Endothelial cell of umbilical vein (primary cell): ENCODE data around the gene RNLS. TPM values are rescaled to one million over a fixed set of nuclear protein-coding genes. Genes with fewer than 3 reads are reported as not detected.

Experiments
- BruUV-seq: library from RNA; stranded (reverse); fragments of 400-500 nt; replicated peaks from 2 replicates; lab custom pipeline; 2021; lab: Mats Ljungman, UMichigan
- CTCF ChIA-PET: fragments of 300-600, 350-600 bp; sonication (Branson Sonifier 250); formaldehyde crosslinking; loops from one replicate; lab custom pipeline; 2021; ENCODE audit warnings: antibody characterized with exemption, inconsistent platforms; lab: Charles Lee
- POLR2A ChIA-PET: fragments of 300-600, 350-600 bp; sonication (Branson Sonifier 250); formaldehyde crosslinking; loops from one replicate; lab custom pipeline; 2021; ENCODE audit warnings: antibody characterized with exemption, inconsistent platforms; lab: Charles Lee
- DNase-seq: peaks from one replicate; pipeline ENCODE4 v3.0.0-alpha.2; 2011; ENCODE audit warnings: low read depth, low spot score
- FAIRE-seq: peaks from 2 replicates; lab custom pipeline; 2011; peaks lifted over from hg19 to GRCh38; lab: Jason Lieb, UNC
- H2AFZ ChIP-seq: 2 replicates; pipeline ENCODE4 v1.6.0; 2012; ENCODE audit warnings: low read depth, low read length, control low read depth, inconsistent platforms
- H3K27ac ChIP-seq: 2 replicates; pipeline ENCODE4 v1.5.1; 2011; ENCODE audit warnings: low read depth, mild to moderate bottlenecking, control low read depth, low read length, moderate library complexity; ENCODE audit not compliant: insufficient read depth
- H3K27me3 ChIP-seq, 2 experiments: 2 replicates each; pipeline versions ENCODE4 v1.6.0 to v1.6.1; 2011; ENCODE audit warnings: low read length in 2 of 2, mixed read lengths in 1 of 2; ENCODE audit not compliant: control insufficient read depth in 2 of 2, insufficient read depth in 2 of 2
- H3K36me3 ChIP-seq, 2 experiments: 2 replicates in 1 of 2; 3 replicates in 1 of 2; pipeline ENCODE4 v1.5.1; 2011; ENCODE audit warnings: low read length in 2 of 2, mild to moderate bottlenecking in 1 of 2, moderate library complexity in 1 of 2; ENCODE audit not compliant: control insufficient read depth in 2 of 2, insufficient read depth in 2 of 2; ENCODE audit errors: extremely low read depth in 1 of 2
- H3K4me1 ChIP-seq: 3 replicates; pipeline ENCODE4 v1.5.1; 2011; ENCODE audit warnings: mild to moderate bottlenecking, low read length; ENCODE audit not compliant: control insufficient read depth, insufficient read depth; ENCODE audit errors: extremely low read depth
- H3K4me2 ChIP-seq: 2 replicates; pipeline ENCODE4 v1.6.1; 2011; ENCODE audit warnings: low read length, control low read depth, mixed read lengths; ENCODE audit not compliant: insufficient read depth
- H3K4me3 ChIP-seq, 3 experiments: fragments of 200-600 bp in 1 of 3; sonication (generic), shearing (Covaris generic) in 1 of 3; replicated peaks in 1 of 3; 2 replicates each; pipeline ENCODE4 v1.5.1; 2011 to 2016; ENCODE audit warnings: control low read depth in 3 of 3, low read length in 3 of 3, mild to moderate bottlenecking in 2 of 3, inconsistent platforms in 1 of 3, low read depth in 1 of 3, moderate library complexity in 1 of 3; ENCODE audit not compliant: insufficient read depth in 1 of 3
- H3K79me2 ChIP-seq: 2 replicates; pipeline ENCODE4 v1.6.0; 2012; ENCODE audit warnings: low read length, inconsistent platforms; ENCODE audit not compliant: control insufficient read depth, insufficient read depth
- H3K9ac ChIP-seq: replicated peaks from 2 replicates; pipeline ENCODE3; 2011; ENCODE audit warnings: low read length, control low read depth; ENCODE audit not compliant: insufficient read depth; ENCODE audit errors: extremely low read depth
- H3K9me1 ChIP-seq: replicated peaks from 3 replicates; pipeline ENCODE4 v1.6.0; 2011; ENCODE audit warnings: mild to moderate bottlenecking, low read length; ENCODE audit not compliant: control insufficient read depth, insufficient read depth; ENCODE audit errors: extremely low read depth
- H3K9me3 ChIP-seq: replicated peaks from 2 replicates; pipeline ENCODE4 v1.5.1; 2012; ENCODE audit warnings: low read length, inconsistent platforms; ENCODE audit not compliant: control insufficient read depth, insufficient read depth
- H4K20me1 ChIP-seq: replicated peaks from 2 replicates; pipeline ENCODE3; 2011; ENCODE audit warnings: mild to moderate bottlenecking, low read length; ENCODE audit not compliant: control insufficient read depth, insufficient read depth; ENCODE audit errors: extremely low read depth
- EZH2 ChIP-seq: IDR thresholded peaks from 2 replicates; pipeline ENCODE4 v1.6.1; 2012; ENCODE audit warnings: borderline replicate concordance, low read depth, mild to moderate bottlenecking, moderate library complexity, low read length, inconsistent platforms; ENCODE audit not compliant: severe bottlenecking
- FOS ChIP-seq: IDR thresholded peaks from 2 replicates; pipeline ENCODE4 v1.6.1; 2011; ENCODE audit warnings: mild to moderate bottlenecking, low read length, moderate library complexity, borderline replicate concordance; ENCODE audit not compliant: insufficient read depth
- GATA2 ChIP-seq: IDR thresholded peaks from 2 replicates; pipeline ENCODE4 v1.7.0; 2011; ENCODE audit warnings: low read depth, mild to moderate bottlenecking, moderate library complexity, mixed read lengths, low read length; ENCODE audit not compliant: insufficient read length, insufficient read depth
- JUN ChIP-seq: IDR thresholded peaks from 2 replicates; pipeline ENCODE4 v1.6.1; 2011; ENCODE audit warnings: borderline replicate concordance, low read depth; ENCODE audit not compliant: insufficient read length, insufficient read depth
- MYC ChIP-seq: IDR thresholded peaks from one replicate; pipeline ENCODE4 v1.6.1; 2011; ENCODE audit warnings: mild to moderate bottlenecking, low read depth, low read length
- POLR2A ChIP-seq: IDR thresholded peaks from 2 replicates; pipeline ENCODE4 v1.6.1; 2012; ENCODE audit warnings: low read depth, mild to moderate bottlenecking, control low read depth, low read length
- POLR2AphosphoS5 ChIP-seq: IDR thresholded peaks from 2 replicates; pipeline ENCODE4 v1.6.1; 2012; ENCODE audit warnings: low read depth, mild to moderate bottlenecking, control low read depth, low read length, moderate library complexity; ENCODE audit not compliant: insufficient read depth
- dilution Hi-C: fragments of 300-500 bp; cut with MboI; formaldehyde crosslinking; loops from one replicate; pipeline ENCODE4 v1.15.0; 2019; ENCODE audit warnings: low sequenced_read_pairs; ENCODE audit not compliant: extremely low pct_ligation_motif_present
- intact Hi-C: fragments of 100-400 bp; cut with micrococcal nuclease; formaldehyde crosslinking; loops from one replicate; pipeline ENCODE4 v1.10.0; 2022
- polyA plus RNA-seq, 4 experiments: library from polyadenylated mRNA; depleted of rRNA in 3 of 4; stranded (reverse) in 3 of 4; unstranded in 1 of 4; fragments of >200 nt; gene quantifications; 2 replicates each; pipeline versions ENCODE4 v1.2.1 to v1.2.3, GENCODE V29; 2011 to 2012; ENCODE audit warnings: missing spikeins in 1 of 4
- total RNA-seq: library from RNA; stranded (reverse); gene quantifications from 2 replicates; pipeline ENCODE4 v1.2.3, GENCODE V29; 2021
- TF ChIP-seq, protein P1 (sequence below): IDR thresholded peaks from 2 replicates; pipeline ENCODE4 v1.6.1; 2011; ENCODE audit not compliant: insufficient read depth, insufficient read length
- TF ChIP-seq, protein P2 (sequence below), 2 donors: IDR thresholded peaks; 1 replicate in 1 of 2; 2 replicates in 1 of 2; pipeline ENCODE4 v1.5.1; 2011; ENCODE audit warnings: low read length in 2 of 2, mild to moderate bottlenecking in 2 of 2, moderate library complexity in 2 of 2, control low read depth in 1 of 2, inconsistent platforms in 1 of 2, low read depth in 1 of 2; ENCODE audit not compliant: insufficient read depth in 1 of 2; ENCODE audit errors: extremely low read depth in 1 of 2

Gene RNLS
- total and polyA plus RNA-seq, 2 donors (not counting 3 experiments of a cell fraction or from before 2014, with no cell fraction given) = 2.5 to 4.6 TPM

DNA sequence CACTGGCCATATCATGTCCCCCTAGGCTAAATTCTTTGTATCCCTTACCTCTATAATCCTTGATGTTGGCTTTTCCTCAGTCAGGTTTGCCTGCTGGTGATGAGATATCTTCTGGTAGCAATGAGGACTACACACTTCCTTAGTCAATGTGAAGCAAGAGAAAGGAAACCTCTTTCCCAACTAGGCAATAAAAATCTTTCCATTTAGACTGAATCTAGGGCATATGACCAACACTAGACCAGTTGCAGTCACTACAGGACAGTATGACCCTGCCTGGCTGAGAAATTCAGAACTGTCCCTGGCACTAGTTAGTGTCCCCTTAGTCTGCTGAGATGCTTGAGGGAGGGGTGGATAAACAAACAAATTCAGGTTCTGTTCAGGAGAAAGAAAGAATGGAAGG lies 142.6 kb downstream of the RNLS start:
- Histone ChIP-seq H3K27me3 (no peaks in the 10 kb centered on the region), H3K4me2 (no peak overlapping the region), H3K9me3 (no peaks in the 10 kb centered on the region), H3K9me1 (no peaks in the 10 kb centered on the region), H4K20me1 (no peaks in the 10 kb centered on the region), H3K4me3 (no peak overlapping the region), H3K36me3 (no peaks in the 10 kb centered on the region), H2AFZ (no peak overlapping the region), H3K79me2 (no peaks in the 10 kb centered on the region), H3K9ac (no peak overlapping the region), H3K4me1 (no peaks in the 10 kb centered on the region), H3K27ac (no peak overlapping the region)
- BruUV-seq = no TSS peak
- intact Hi-C loops = no loop called here
- ChIA-PET POLR2A (no interaction called here), CTCF (no interaction called here)
- DNase-seq = no peak
- TF ChIP-seq JUN (no peak), POLR2A (no peak), EZH2 (no peak), POLR2AphosphoS5 (no peak), FOS (no peak), MYC (no peak), GATA2 (no peak)
- TF ChIP-seq, protein P1, sequence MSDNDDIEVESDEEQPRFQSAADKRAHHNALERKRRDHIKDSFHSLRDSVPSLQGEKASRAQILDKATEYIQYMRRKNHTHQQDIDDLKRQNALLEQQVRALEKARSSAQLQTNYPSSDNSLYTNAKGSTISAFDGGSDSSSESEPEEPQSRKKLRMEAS = no peak
- TF ChIP-seq, protein P2, sequence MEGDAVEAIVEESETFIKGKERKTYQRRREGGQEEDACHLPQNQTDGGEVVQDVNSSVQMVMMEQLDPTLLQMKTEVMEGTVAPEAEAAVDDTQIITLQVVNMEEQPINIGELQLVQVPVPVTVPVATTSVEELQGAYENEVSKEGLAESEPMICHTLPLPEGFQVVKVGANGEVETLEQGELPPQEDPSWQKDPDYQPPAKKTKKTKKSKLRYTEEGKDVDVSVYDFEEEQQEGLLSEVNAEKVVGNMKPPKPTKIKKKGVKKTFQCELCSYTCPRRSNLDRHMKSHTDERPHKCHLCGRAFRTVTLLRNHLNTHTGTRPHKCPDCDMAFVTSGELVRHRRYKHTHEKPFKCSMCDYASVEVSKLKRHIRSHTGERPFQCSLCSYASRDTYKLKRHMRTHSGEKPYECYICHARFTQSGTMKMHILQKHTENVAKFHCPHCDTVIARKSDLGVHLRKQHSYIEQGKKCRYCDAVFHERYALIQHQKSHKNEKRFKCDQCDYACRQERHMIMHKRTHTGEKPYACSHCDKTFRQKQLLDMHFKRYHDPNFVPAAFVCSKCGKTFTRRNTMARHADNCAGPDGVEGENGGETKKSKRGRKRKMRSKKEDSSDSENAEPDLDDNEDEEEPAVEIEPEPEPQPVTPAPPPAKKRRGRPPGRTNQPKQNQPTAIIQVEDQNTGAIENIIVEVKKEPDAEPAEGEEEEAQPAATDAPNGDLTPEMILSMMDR (IDR thresholded peaks at IDR 0.05; ENCODE audit: extremely low read depth in 1 of 2, insufficient read depth in 1 of 2, low read depth in 1 of 2, low read length in 2 of 2) = no peak
- dilution Hi-C loops = no loop called here
- no peak for FAIRE-seq
